NCI-H226 (cell line): Measurements from ENCODE around the gene R3HDM4.
"Not testable (repeated sequence)": the region's sequence is repeated elsewhere in the genome, so short reads cannot be mapped to it uniquely, and the experiment has no call there.

Experiments
- DNase-seq: peaks from one replicate; pipeline ENCODE4 v3.0.0-alpha.2; 2015

The R3HDM4 gene

GRCh38 chr19:913080-913748 lies at the start of gene R3HDM4:
Gene R3HDM4, minus strand, starts transcription at chr19:913219. Its CDS starts 62 bp downstream, at chr19:913157.
- DNase-seq = peak; percentile 39

DNA sequence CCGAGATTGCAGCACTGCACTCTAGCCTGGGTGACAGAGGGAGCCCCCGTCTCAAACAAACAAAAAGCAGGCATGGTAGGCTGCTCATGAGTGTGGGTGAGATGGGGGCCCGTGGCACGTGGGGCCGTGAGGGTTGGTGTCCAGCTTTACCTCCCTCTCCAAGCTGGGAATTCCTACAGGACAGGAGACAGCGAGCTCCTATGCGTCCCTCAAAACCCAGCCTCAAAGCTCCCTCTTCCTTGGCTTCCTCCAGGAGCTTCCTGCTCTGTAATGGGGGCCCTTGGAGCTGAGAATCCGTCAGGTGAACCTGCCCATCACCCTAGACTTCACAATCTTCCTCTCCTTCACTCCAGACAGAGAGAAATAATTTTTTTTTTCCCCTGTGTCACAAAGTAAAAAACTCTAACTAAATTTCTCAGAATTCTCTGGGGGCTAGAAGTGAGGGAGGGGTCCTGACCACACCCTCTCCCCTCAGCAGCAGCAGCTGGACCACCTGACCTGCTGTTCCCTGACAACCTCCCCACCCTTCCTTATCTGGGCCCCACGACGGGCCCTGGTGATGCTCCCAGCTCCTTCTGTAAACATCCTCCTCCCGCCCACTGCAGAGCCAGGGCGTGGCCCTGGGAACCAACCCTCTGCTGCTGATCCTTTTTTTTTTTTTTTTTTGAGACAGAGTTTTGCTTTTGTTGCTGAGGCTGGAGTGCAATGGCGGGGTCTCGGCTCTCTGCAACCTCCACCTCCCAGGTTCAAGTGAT lies 49.0 kb upstream of the R3HDM4 start:
- DNase-seq = peak; percentile 57

GRCh38 chr19:960601-960938 lies 47.6 kb upstream of the R3HDM4 start:
- DNase-seq = no peak

DNA sequence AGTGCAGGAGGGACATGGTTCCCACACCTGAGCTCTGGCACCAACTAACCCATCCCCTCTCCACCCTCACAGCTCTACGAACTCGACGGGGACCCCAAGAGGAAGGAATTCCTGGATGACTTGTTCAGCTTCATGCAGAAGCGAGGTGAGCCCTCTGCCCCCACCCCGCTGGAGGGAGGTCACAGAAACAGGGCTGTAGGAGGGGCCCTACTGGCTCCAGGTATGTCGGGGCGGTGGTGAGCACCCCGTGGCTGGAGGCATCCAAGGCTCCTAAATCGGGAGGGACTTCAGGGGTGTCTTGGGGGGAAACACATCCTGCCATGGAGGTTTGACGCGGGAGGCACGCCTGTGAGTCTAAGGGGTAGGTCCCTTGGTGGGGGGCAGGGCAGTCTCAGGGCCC lies 47.0 kb upstream of the R3HDM4 start:
- no peak for DNase-seq

- peak; percentile 71 for DNase-seq
Measured at GRCh38 chr19:958967-959855, 46.2 kb upstream of the R3HDM4 start.

DNA sequence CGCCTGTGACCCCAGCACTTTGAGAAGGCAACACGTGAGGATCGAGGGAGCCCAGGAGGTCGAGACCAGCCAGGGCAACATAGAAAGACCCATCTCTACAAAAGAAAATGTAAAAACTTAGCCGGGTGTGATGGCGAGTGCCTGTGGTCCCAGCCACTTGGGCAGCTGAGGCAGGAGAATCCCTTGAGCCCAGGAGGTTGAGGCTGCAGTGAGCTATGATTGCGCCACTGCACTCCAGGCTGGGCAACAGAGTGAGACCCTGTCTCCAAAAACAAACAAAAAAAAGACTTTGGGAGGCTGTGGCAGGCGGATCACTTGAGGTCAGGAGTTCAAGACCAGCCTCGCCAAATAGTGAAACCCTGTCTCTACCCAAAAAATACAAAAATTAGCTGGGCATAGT lies 44.6 kb upstream of the R3HDM4 start:
- DNase-seq = not testable (repeated sequence)

DNA sequence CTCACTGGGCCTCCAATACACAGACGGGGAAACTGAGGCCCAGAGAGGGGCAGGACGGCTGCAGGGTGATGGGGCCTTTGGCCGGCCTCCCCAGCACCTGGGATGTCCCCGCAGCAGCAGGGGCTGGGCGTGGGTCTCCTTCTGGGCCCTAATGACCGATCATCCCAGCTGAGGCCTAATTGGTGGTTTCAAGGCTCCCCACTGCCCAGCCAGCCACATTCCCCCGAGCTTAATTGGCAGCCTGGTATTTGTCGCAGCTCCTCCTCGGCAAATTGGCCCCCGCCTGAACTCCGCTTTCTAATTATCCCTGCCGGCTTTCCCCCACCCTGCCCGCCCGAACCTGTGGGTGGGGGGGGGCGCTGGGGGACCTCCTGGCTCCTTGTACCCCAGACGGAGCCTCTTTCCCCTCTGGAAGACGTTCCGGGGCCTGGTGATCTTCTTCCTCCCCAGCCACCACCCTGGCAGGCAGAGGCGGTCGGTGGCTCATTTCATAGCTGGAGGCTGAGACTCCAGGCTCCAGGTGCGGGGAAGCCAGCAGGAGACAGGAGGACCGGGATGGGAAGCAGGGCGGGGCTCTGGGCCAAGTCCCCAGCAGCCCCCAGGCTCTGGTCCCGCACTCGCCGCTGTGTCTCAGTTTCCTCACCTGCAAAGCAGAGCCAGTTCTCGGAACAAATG lies 43.9 kb upstream of the R3HDM4 start:
- no peak for DNase-seq

DNA sequence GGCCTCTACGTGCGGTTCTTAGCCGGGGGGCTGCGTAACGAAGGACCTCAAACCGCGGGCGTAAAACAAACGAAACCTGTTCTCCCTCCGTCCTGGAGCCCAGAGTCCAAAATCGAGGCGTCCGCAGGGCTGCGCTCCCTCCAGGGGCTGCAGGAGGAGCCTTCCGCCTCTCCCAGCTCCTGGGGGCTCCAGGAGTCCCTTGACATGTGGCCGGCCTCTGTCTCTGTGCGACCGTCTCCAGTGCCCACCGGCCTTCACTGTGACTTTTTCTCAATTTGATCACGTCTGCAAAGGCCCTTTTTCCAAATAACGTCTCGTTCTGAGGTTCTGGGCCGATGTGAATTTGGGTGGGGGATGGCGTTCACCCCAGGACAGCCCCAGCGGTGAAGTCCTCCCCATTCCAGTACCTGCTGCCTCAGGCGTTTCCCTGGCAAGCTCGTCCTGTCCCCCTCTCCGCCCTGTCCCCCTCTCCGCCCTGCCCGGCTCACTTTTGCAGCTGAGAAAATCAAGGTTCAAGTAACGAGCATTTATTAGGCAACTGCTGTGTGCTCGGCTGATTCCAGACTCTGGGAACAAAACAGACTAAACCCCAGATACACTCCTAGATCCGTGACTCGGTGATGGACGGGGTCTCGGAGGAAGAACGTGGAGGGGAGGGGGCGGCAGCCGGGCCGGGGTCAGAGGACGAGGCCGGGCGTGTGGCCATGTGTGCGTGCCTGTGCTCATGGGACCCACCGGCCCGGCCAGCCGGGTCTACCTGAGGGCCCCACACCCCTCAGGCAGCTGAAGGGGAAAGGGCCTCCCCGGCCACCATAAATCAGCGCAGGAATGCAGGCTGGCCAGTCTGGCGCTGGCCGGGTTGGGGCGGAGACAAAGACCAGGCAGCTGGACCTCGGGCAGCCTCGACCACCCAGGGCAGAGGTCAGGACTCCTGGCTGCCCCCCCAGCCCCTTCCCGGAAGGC lies 43.1 kb upstream of the R3HDM4 start:
- no peak for DNase-seq

DNA sequence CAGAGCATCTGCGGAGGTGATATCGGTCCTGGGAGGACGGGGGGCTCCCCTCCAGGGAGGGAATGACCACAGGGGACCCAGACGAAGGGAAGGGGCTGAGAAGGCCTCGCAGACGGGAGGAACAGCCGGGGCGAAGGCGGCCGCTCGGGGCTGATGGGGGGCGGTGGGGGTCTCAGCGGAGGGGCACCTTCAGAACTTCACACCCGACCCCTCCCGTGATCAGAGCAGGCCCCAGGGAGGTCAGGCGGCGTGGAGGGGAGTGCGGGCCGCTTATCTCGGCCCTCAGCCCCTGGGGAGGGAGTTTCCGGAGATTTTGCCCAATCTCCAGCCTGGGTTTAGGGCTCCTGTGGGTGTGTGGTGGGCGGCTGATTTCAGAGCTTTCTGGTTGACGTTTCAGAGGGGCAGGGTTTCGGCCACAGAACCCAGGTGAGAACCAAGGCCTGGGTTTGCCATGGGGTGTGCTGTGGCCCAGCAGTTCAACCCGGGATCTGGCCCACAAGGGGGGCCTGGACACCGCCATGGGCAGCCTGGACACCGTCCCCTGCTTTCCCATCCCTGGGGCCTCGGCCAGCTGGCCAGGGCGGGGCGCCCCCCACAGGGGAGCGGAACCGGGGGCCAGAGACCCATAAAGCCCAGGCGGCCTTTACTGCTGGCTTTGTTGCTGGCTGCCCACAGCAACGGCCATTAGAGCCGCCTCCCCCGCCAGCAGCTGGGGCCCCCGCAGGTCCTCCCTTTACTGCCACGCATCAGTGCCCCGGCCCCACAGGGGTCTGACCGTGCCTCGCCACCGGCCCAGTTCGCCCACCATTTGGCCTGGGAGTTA lies 41.9 kb upstream of the R3HDM4 start:
- no peak for DNase-seq

- no peak for DNase-seq
Measured at GRCh38 chr19:954272-954671, 41.3 kb upstream of the R3HDM4 start.

- DNase-seq = no peak
Measured at GRCh38 chr19:953445-954271, 40.6 kb upstream of the R3HDM4 start.

- DNase-seq = no peak
Measured at GRCh38 chr19:952680-953444, 39.8 kb upstream of the R3HDM4 start.

GRCh38 chr19:952049-952679 lies 39.1 kb upstream of the R3HDM4 start:
- no peak for DNase-seq

- no peak for DNase-seq
Measured at GRCh38 chr19:950352-951066, 37.5 kb upstream of the R3HDM4 start.

- DNase-seq = no peak
Measured at GRCh38 chr19:948842-949496, 36.0 kb upstream of the R3HDM4 start.

DNA sequence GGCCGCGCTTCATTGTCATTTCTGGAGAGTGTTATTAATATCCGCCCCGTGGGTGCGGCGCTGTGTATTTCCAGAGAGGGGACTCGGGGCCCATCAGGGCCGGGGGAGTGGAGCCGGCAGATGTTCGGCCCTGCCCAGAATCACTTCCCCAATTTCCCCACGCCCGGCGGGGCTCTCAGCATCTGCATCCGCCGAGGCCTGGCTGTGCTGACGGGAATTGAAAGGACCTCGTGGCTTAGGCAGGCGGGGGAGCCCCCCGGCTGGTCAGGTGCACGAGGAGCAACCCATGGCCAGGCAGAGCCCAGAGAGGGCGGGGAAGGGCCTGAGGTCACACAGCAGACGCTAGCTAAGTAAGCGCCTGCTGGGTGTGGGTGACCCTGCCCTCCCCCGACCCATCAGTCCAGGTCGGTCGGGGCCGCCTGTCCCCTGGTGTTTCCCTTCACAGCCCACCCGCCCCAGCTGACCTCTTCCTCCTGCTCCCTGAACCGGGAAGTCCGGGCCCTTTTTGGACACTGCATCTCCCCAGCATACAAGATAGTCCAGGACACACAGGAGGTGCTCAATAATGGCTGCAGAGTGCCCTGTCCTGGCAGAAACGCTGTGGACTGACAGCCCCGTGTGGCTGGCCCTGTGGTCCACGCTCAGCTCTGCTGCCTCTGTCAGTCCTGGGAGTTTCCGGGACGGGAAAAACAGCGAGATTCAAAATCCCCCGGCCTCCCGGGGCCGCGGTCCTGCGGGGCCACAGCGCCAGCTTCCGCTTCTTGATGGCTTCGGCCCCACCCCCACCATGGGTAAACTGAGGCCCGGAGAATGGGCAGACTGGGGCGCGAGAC lies 34.9 kb upstream of the R3HDM4 start:
- no peak for DNase-seq
